IPS DF 19.7 (cell line): Measurements from ENCODE around the gene TK2.

Source experiments
- DNase-seq: peaks from one replicate; pipeline ENCODE4 v3.0.0-alpha.2; 2013; ENCODE audit warnings: low read depth, low spot score

The TK2 gene

GRCh38 chr16:66483689-66484452 lies 66.1 kb downstream of the TK2 start:
- DNase-seq: no peak

- DNase-seq: no peak
Observed at GRCh38 chr16:66481943-66482390, 68.0 kb downstream of the TK2 start.

- DNase-seq: no peak
Observed at GRCh38 chr16:66481081-66481942, 68.6 kb downstream of the TK2 start.

GRCh38 chr16:66480265-66481080 lies 69.4 kb downstream of the TK2 start:
- DNase-seq: no peak

GRCh38 chr16:66479661-66480264 lies 70.2 kb downstream of the TK2 start:
- no peak for DNase-seq

GRCh38 chr16:66478733-66479511 lies 71.0 kb downstream of the TK2 start:
- peak; percentile 59 for DNase-seq

GRCh38 chr16:66477028-66477515 lies 72.8 kb downstream of the TK2 start:
- no peak for DNase-seq

- DNase-seq: no peak
Observed at GRCh38 chr16:66476328-66477027, 73.4 kb downstream of the TK2 start.

- no peak for DNase-seq
Observed at GRCh38 chr16:66475232-66475631, 74.7 kb downstream of the TK2 start.

- no peak for DNase-seq
Observed at GRCh38 chr16:66474750-66475199, 75.1 kb downstream of the TK2 start.

GRCh38 chr16:66473654-66474519 lies 76.0 kb downstream of the TK2 start:
- DNase-seq: no peak

GRCh38 chr16:66473051-66473571 lies 76.8 kb downstream of the TK2 start:
- no peak for DNase-seq

- no peak for DNase-seq
Observed at GRCh38 chr16:66471716-66472393, 78.1 kb downstream of the TK2 start.

- no peak for DNase-seq
Observed at GRCh38 chr16:66471264-66471663, 78.7 kb downstream of the TK2 start.

GRCh38 chr16:66470556-66470955 lies 79.4 kb downstream of the TK2 start:
- DNase-seq: no peak

GRCh38 chr16:66469947-66470546 lies 79.9 kb downstream of the TK2 start:
- DNase-seq: no peak

GRCh38 chr16:66469291-66469946 lies 80.5 kb downstream of the TK2 start:
- DNase-seq: no peak
